Peyer's patch (tissue), 4 donors: ENCODE data around the gene XYLT1. TPM values are rescaled to one million over a fixed set of nuclear protein-coding genes. Genes with fewer than 3 reads are reported as not detected.
"Not testable (repeated sequence)": the region's sequence is repeated elsewhere in the genome, so short reads cannot be mapped to it uniquely, and the experiment has no call there.

Source experiments
- DNase-seq, 3 donors: peaks; one replicate each; pipeline ENCODE4 v3.0.0-alpha.2; 2017 to 2019
- H3K27ac ChIP-seq, 4 donors: fragments of 200-600 bp; sonication (generic); one replicate each; pipeline ENCODE4 v1.5.1; 2016 to 2019
- H3K27me3 ChIP-seq, 2 donors: fragments of 200-600 bp; sonication (generic); one replicate each; pipeline ENCODE4 v1.5.1; 2019
- H3K36me3 ChIP-seq, 3 donors: fragments of 200-600 bp; sonication (generic); one replicate each; pipeline ENCODE4 v1.5.1; 2016 to 2019
- H3K4me1 ChIP-seq, 4 donors: fragments of 200-600 bp; sonication (generic); one replicate each; pipeline ENCODE4 v1.5.1; 2016 to 2019
- H3K4me3 ChIP-seq, 4 donors: fragments of 200-600 bp; sonication (generic); 1 replicate in 3 of 4; 2 replicates in 1 of 4; pipeline ENCODE4 v1.5.1; 2016 to 2019; ENCODE audit warnings: mild to moderate bottlenecking in 1 of 4
- H3K9me3 ChIP-seq, 4 donors: fragments of 200-600 bp; sonication (generic); one replicate each; pipeline ENCODE4 v1.5.1; 2016 to 2019; ENCODE audit warnings: mild to moderate bottlenecking in 1 of 4
- CTCF ChIP-seq, 6 experiments: fragments of 450-650 bp in 4 of 6; fragments of 200-600 bp in 2 of 6; sonication (generic) in 1 of 6; IDR thresholded peaks; one replicate each; pipeline ENCODE4 v1.5.1; 2017 to 2019; ENCODE audit warnings: antibody characterized with exemption in 6 of 6, mild to moderate bottlenecking in 3 of 6, moderate library complexity in 1 of 6
- POLR2A ChIP-seq, 2 donors: fragments of 450-650 bp; IDR thresholded peaks; one replicate each; pipeline ENCODE4 v1.5.1; 2017; ENCODE audit warnings: antibody characterized with exemption in 2 of 2, mild to moderate bottlenecking in 2 of 2, moderate library complexity in 2 of 2
- total RNA-seq, 4 donors: library from RNA; depleted of rRNA; stranded (reverse); fragments of >200 nt; gene quantifications; one replicate each; pipeline ENCODE4 v1.1.0, GENCODE V29; 2016

The XYLT1 gene
- total RNA-seq, 4 donors from 2014 or later, result 18.7 to 42.1 (median 37.7) TPM

- Histone ChIP-seq H3K27me3 (no peaks in the 10 kb centered on the region), H3K4me3 (no peak overlapping the region), H3K9me3 (no peaks in the 10 kb centered on the region), H3K27ac (no peak overlapping the region), H3K4me1 (peaks cover 0 to 15% (median 7%) of the 10 kb centered on the region in 4 donors), H3K36me3 (no peaks in the 10 kb centered on the region)
- no peak for DNase-seq
- TF ChIP-seq POLR2A (IDR thresholded peaks at IDR 0.05) (no peak), CTCF (IDR thresholded peaks at IDR 0.05) (no peak)
Measured at GRCh38 chr16:17338244-17338643, 132.5 kb downstream of the XYLT1 start.

DNA sequence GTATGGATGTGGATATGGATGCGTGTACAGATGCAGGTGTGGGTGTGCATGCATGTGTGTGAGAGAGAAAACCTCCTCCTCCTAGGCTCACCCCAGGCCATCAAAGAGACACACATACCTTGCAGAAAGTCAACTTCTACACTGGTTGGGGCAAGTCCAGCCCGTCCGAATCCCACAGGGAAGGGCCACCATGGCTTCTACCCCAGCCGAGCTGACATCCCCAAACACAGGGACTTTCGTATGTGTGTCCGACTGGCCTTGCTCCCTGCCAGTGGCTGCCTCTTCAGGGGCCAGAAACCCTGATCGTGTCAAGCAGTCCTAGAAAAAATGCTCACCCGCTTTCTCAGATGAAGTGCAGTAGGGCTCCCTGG is 134.2 kb downstream of the XYLT1 start:
- H3K4me1 ChIP-seq, result no peaks in the 10 kb centered on the region
- no peak overlapping the region for H3K27ac ChIP-seq
- DNase-seq, result no peak
- TF ChIP-seq CTCF (IDR thresholded peaks at IDR 0.05) (no peak), POLR2A (IDR thresholded peaks at IDR 0.05) (no peak)
- no peaks in the 10 kb centered on the region for H3K27me3 ChIP-seq
- no peak overlapping the region for H3K4me3 ChIP-seq
- H3K9me3 ChIP-seq, result no peaks in the 10 kb centered on the region
- no peaks in the 10 kb centered on the region for H3K36me3 ChIP-seq

- H3K9me3 ChIP-seq, result no peaks in the 10 kb centered on the region
- no peaks in the 10 kb centered on the region for H3K36me3 ChIP-seq
- H3K27ac ChIP-seq, result no peak overlapping the region
- no peak for DNase-seq
- no peaks in the 10 kb centered on the region for H3K27me3 ChIP-seq
- H3K4me3 ChIP-seq, result no peak overlapping the region
- TF ChIP-seq POLR2A (IDR thresholded peaks at IDR 0.05) (no peak), CTCF (IDR thresholded peaks at IDR 0.05) (no peak)
- no peaks in the 10 kb centered on the region for H3K4me1 ChIP-seq
Measured at GRCh38 chr16:17335826-17336529, 134.8 kb downstream of the XYLT1 start.

DNA sequence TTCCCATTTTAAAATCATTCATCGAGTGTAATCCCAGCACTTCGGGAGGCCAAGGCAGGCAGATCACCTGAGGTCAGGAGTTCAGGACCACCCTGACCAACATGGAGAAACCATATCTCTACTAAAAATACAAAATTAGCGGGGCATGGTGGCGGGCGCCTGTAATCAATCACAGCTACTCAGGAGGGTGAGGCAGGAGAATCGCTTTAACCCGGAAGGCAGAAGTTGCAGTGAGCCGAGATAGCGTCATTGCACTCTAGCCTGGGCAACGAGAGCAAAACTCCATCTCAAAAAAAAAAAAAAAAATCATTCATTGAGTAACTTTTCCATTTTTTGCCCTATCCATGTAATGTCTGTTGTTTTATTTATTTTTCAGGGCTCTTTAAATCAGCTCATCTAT is 135.4 kb downstream of the XYLT1 start:
- DNase-seq, H3K36me3 ChIP-seq, H3K27ac ChIP-seq: not testable (repeated sequence)

DNA sequence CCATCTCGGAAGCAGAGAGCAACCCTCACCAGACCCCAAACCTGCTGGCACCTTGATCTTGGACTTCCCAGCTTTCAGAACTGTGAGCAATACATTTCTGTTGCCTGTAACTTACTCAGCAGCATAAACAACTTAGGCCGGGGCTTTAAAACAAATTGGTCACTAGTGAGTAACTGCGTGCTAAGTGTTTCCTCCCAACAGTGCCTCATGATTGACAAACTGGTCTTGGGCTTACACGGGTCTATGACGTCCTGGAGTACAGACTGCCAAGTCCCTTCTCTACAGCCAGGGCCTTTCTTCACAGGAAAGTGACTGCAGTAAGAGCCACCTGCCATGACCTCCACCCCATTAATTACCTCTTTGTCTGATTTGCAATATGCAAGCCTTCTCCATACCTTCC is 136.7 kb downstream of the XYLT1 start:
- H3K36me3 ChIP-seq, result no peaks in the 10 kb centered on the region
- peaks cover 0 to 6% (median 1%) of the 10 kb centered on the region in 4 donors for H3K4me1 ChIP-seq
- no peaks in the 10 kb centered on the region for H3K9me3 ChIP-seq
- H3K4me3 ChIP-seq, result no peak overlapping the region
- peak overlapping the region in 1 of 4 donors; percentile 5 for H3K27ac ChIP-seq
- DNase-seq, result no peak
- TF ChIP-seq CTCF (IDR thresholded peaks at IDR 0.05) (no peak), POLR2A (IDR thresholded peaks at IDR 0.05) (no peak)
- H3K27me3 ChIP-seq, result no peaks in the 10 kb centered on the region

More for the DNA sequence above, 135.4 kb downstream of the XYLT1 start:
- H3K4me1 ChIP-seq, H3K4me3 ChIP-seq, H3K27me3 ChIP-seq, H3K9me3 ChIP-seq: not testable (repeated sequence)

- no peak for TF ChIP-seq CTCF (IDR thresholded peaks at IDR 0.05)
- no peak for TF ChIP-seq POLR2A (IDR thresholded peaks at IDR 0.05)
- Histone ChIP-seq H3K27me3 (no peaks in the 10 kb centered on the region), H3K9me3 (no peaks in the 10 kb centered on the region), H3K27ac (no peak overlapping the region), H3K4me3 (no peak overlapping the region), H3K36me3 (no peaks in the 10 kb centered on the region), H3K4me1 (peaks cover 0 to 11% (median 1%) of the 10 kb centered on the region in 4 donors)
- no peak for DNase-seq
Measured at GRCh38 chr16:17333229-17333628, 137.5 kb downstream of the XYLT1 start.
